NCI-H1436 (cell line): ENCODE data around the gene IQCN.

ENCODE experiments used
- DNase-seq: peaks from one replicate; lab custom pipeline; 2025; lab: John Stamatoyannopoulos, UW

The IQCN gene

GRCh38 chr19:18274219-18274780 is at the start of gene IQCN:
IQCN (minus strand) TSS chr19:18274452; CDS start chr19:18269478, 4,974 bp downstream.
- no peak for DNase-seq

GRCh38 chr19:18322759-18323460 is 48.7 kb upstream of the IQCN start, which contains the start of gene LSM4:
LSM4 (minus strand) TSS chr19:18323076; CDS start chr19:18323020, 56 bp downstream.
- DNase-seq: peak; percentile 99

- peak; percentile 44 for DNase-seq
Observed at GRCh38 chr19:18322318-18322758, 48.1 kb upstream of the IQCN start.

GRCh38 chr19:18321734-18322102 is 47.5 kb upstream of the IQCN start:
- no peak for DNase-seq

- no peak for DNase-seq
Observed at GRCh38 chr19:18320865-18321733, 46.8 kb upstream of the IQCN start.

GRCh38 chr19:18319591-18320135 is 45.4 kb upstream of the IQCN start:
- no peak for DNase-seq

- no peak for DNase-seq
Observed at GRCh38 chr19:18317961-18318800, 43.9 kb upstream of the IQCN start.

GRCh38 chr19:18313398-18313797 is 39.1 kb upstream of the IQCN start:
- DNase-seq: no peak

- no peak for DNase-seq
Observed at GRCh38 chr19:18312092-18312534, 37.9 kb upstream of the IQCN start.

- DNase-seq: no peak
Observed at GRCh38 chr19:18311502-18312091, 37.3 kb upstream of the IQCN start.

GRCh38 chr19:18310966-18311365 is 36.7 kb upstream of the IQCN start:
- DNase-seq: no peak

- DNase-seq: no peak
Observed at GRCh38 chr19:18310118-18310909, 36.1 kb upstream of the IQCN start.

GRCh38 chr19:18309525-18310064 is 35.3 kb upstream of the IQCN start:
- DNase-seq: no peak

- no peak for DNase-seq
Observed at GRCh38 chr19:18308948-18309325, 34.7 kb upstream of the IQCN start.

GRCh38 chr19:18308051-18308947 is 34.0 kb upstream of the IQCN start:
- DNase-seq: no peak

- DNase-seq: no peak
Observed at GRCh38 chr19:18307271-18307681, 33.0 kb upstream of the IQCN start.

- no peak for DNase-seq
Observed at GRCh38 chr19:18306888-18307260, 32.6 kb upstream of the IQCN start.

GRCh38 chr19:18306209-18306887 is 32.1 kb upstream of the IQCN start:
- no peak for DNase-seq
